ENCODE results near the gene CTSW. TPM values are rescaled to one million over a fixed set of nuclear protein-coding genes. Genes with fewer than 3 reads are reported as not detected.

The CTSW gene
- total RNA-seq, 4 donors from 2014 or later, result 1.5 to 3.1 TPM; not detected in 2

- no peak for DNase-seq (ENCODE audit: low spot score in 2 of 2)
- Histone ChIP-seq H3K27ac (no peak overlapping the region), H3K27me3 (no peaks in the 10 kb centered on the region), H3K9me3 (no peaks in the 10 kb centered on the region), H3K4me3 (no peak overlapping the region), H3K36me3 (peaks cover 0 to 34% (median 4%) of the 10 kb centered on the region in 3 donors), H3K4me1 (peaks cover 4 to 31% (median 23%) of the 10 kb centered on the region in 4 donors)
- TF ChIP-seq, protein P1, sequence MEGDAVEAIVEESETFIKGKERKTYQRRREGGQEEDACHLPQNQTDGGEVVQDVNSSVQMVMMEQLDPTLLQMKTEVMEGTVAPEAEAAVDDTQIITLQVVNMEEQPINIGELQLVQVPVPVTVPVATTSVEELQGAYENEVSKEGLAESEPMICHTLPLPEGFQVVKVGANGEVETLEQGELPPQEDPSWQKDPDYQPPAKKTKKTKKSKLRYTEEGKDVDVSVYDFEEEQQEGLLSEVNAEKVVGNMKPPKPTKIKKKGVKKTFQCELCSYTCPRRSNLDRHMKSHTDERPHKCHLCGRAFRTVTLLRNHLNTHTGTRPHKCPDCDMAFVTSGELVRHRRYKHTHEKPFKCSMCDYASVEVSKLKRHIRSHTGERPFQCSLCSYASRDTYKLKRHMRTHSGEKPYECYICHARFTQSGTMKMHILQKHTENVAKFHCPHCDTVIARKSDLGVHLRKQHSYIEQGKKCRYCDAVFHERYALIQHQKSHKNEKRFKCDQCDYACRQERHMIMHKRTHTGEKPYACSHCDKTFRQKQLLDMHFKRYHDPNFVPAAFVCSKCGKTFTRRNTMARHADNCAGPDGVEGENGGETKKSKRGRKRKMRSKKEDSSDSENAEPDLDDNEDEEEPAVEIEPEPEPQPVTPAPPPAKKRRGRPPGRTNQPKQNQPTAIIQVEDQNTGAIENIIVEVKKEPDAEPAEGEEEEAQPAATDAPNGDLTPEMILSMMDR (IDR thresholded peaks at IDR 0.05), result no peak
- TF ChIP-seq POLR2A (IDR thresholded peaks at IDR 0.05), result no peak
- TF ChIP-seq EP300 (IDR thresholded peaks at IDR 0.05), result no peak
- WGBS, 2 donors, result 87 to 90% methylated on average over 10 of the region's 10 CpGs
These were observed 42.2 kb downstream of the CTSW start for GRCh38 chr11:65921876-65922275.

DNA sequence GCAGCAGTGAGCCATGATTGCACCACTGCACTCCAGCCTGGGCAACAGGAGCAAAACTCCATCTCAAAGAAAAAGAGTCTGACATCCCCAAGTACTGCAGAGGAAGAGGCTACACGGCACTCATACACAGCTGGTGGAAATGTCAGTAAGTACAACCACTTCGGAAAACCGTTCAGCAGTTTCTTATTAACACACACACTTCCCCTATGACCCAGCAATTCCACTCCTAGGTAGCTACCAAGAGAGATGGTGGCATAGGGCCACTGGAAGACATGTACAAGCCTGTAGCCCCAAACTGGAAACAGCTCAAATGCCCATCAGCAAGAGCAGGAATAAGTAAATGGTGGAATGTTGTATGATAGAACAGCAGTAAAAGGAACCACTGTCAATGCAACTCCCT lies 42.9 kb downstream of the CTSW start:
- Histone ChIP-seq H3K4me3 (no peak overlapping the region), H3K4me1 (peaks cover 4 to 24% (median 16%) of the 10 kb centered on the region in 4 donors), H3K36me3 (peaks cover 0 to 30% (median 4%) of the 10 kb centered on the region in 3 donors), H3K9me3 (no peaks in the 10 kb centered on the region), H3K27ac (no peak overlapping the region), H3K27me3 (no peaks in the 10 kb centered on the region)
- WGBS, 2 donors, result 72 to 77% methylated on average over 3 of the region's 3 CpGs
- DNase-seq (ENCODE audit: low spot score in 2 of 2), result no peak
- no peak for TF ChIP-seq POLR2A (IDR thresholded peaks at IDR 0.05)
- TF ChIP-seq, protein P1 (IDR thresholded peaks at IDR 0.05), result no peak

- H3K4me3 ChIP-seq, result no peak overlapping the region
- WGBS, 2 donors, result 77 to 80% methylated on average over 2 of the region's 2 CpGs
- no peak for TF ChIP-seq EP300 (IDR thresholded peaks at IDR 0.05)
- TF ChIP-seq POLR2A (IDR thresholded peaks at IDR 0.05), result no peak
- TF ChIP-seq, protein P1 (IDR thresholded peaks at IDR 0.05), result no peak
These were observed 45.8 kb downstream of the CTSW start for GRCh38 chr11:65925397-65925796.

DNA sequence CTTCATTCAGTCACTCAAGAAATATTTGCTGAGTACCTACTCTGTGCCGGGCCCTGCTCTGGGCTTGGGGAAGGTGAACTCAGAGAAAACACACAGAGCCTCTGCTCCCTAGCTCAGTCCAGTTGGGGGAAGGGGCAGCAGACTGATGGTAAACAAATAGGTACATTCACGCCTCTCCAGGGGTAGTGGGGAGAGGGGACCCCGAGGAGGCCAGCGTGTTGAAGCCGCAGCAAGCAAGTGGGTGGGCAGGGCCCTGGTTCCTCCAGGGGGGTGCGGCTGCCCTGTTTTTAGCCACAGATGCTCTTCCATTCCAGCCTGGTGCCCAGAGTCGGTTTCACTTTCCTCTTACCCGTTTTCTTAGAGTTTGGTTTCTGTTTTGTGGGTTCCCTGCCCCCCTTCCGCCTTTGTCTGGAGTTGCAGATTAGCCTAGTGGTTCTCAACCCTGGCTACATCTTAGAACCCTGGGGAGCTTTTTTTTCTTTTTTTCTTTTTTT lies 48.3 kb downstream of the CTSW start:
- 45 to 52% methylated on average over 9 of the region's 9 CpGs for WGBS, 2 donors
- Histone ChIP-seq H3K9me3 (no peaks in the 10 kb centered on the region), H3K4me3 (peak overlapping the region in 2 of 4 donors; percentile 4 to 23), H3K27me3 (no peaks in the 10 kb centered on the region), H3K27ac (peak overlapping the region in 3 of 4 donors; percentile 15 to 74 (median 56)), H3K4me1 (no peaks in the 10 kb centered on the region), H3K36me3 (peaks cover 0 to 17% (median 0%) of the 10 kb centered on the region in 3 donors)
- TF ChIP-seq EP300 (IDR thresholded peaks at IDR 0.05) (no peak), POLR2A (IDR thresholded peaks at IDR 0.05) (no peak)
- TF ChIP-seq, protein P1 (IDR thresholded peaks at IDR 0.05), result no peak
- DNase-seq (ENCODE audit: low spot score in 2 of 2), result no peak

More at GRCh38 chr11:65925397-65925796, 45.8 kb downstream of the CTSW start:
- Histone ChIP-seq H3K27ac (no peak overlapping the region), H3K27me3 (no peaks in the 10 kb centered on the region), H3K4me1 (peaks cover 1 to 11% (median 6%) of the 10 kb centered on the region in 4 donors), H3K36me3 (peaks cover 0 to 30% (median 4%) of the 10 kb centered on the region in 3 donors), H3K9me3 (no peaks in the 10 kb centered on the region)
- no peak for DNase-seq (ENCODE audit: low spot score in 2 of 2)

DNA sequence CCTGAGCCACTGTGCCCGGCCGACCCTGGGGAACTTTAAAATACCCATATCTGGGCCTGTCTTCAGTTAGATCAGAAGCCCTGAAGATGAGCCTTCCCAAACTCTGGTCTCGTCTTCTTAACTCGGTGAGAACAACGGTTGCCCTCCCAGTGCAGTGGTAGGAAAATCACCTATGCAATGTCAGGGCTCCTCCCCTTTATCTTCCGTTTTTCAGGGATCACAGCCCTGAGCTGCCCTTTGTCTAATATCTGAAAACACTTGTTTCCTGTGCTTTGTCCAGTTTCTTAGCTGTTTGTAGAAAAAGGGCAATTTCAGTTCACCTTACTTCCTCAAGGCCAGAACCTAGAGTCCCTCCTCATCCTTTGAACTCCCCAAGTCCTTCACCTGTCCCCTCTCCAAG lies 49.0 kb downstream of the CTSW start:
- DNase-seq (ENCODE audit: low spot score in 2 of 2), result no peak
- 61 to 76% methylated on average over 6 of the region's 6 CpGs for WGBS, 2 donors
- no peaks in the 10 kb centered on the region for H3K9me3 ChIP-seq
- no peak overlapping the region for H3K4me3 ChIP-seq
- no peak overlapping the region for H3K27ac ChIP-seq
- TF ChIP-seq, protein P1 (IDR thresholded peaks at IDR 0.05), result no peak
- TF ChIP-seq POLR2A (IDR thresholded peaks at IDR 0.05), result no peak
- TF ChIP-seq EP300 (IDR thresholded peaks at IDR 0.05), result no peak
- peaks cover 0 to 10% (median 0%) of the 10 kb centered on the region in 3 donors for H3K36me3 ChIP-seq
- no peaks in the 10 kb centered on the region for H3K4me1 ChIP-seq
- peaks cover 0 to 6% of the 10 kb centered on the region in 2 donors for H3K27me3 ChIP-seq
